SK-N-SH (cell line): Measurements from ENCODE around the gene SLC9A7. TPM values are rescaled to one million over a fixed set of nuclear protein-coding genes. Genes with fewer than 3 reads are reported as not detected.

Source experiments
- CHD2 ChIP-seq: fragments of 150-350 bp; IDR thresholded peaks from 2 replicates; pipeline ENCODE4 v1.6.1; 2018; ENCODE audit warnings: low read length; ENCODE audit not compliant: partially characterized antibody
- EP300 ChIP-seq, 2 experiments: IDR thresholded peaks; 2 replicates each; pipeline versions ENCODE4 v1.4.0 to v1.6.1; 2012; ENCODE audit warnings: borderline replicate concordance in 1 of 2, low read depth in 1 of 2, low read length in 1 of 2
- JUND ChIP-seq: IDR thresholded peaks from 2 replicates; pipeline ENCODE4 v1.4.0; 2012
- NFIC ChIP-seq: IDR thresholded peaks from 2 replicates; pipeline ENCODE4 v1.4.0; 2012; ENCODE audit warnings: borderline replicate concordance
- RAD21 ChIP-seq: IDR thresholded peaks from 2 replicates; pipeline ENCODE4 v1.6.1; 2012; ENCODE audit warnings: mild to moderate bottlenecking, low read length
- RCOR1 ChIP-seq: fragments of 150-350 bp; IDR thresholded peaks from 2 replicates; pipeline ENCODE4 v1.6.1; 2017; ENCODE audit warnings: antibody characterized with exemption, low read length
- RFX5 ChIP-seq: IDR thresholded peaks from 2 replicates; pipeline ENCODE4 v1.6.1; 2012; ENCODE audit warnings: mild to moderate bottlenecking, improper control_type of control experiment, low read length
- RXRA ChIP-seq: IDR thresholded peaks from 2 replicates; pipeline ENCODE4 v1.4.0; 2012; ENCODE audit warnings: low read depth, mild to moderate bottlenecking, borderline replicate concordance
- TCF12 ChIP-seq: IDR thresholded peaks from 2 replicates; pipeline ENCODE4 v1.4.0; 2012
- YY1 ChIP-seq: IDR thresholded peaks from 2 replicates; pipeline ENCODE4 v1.4.0; 2012; ENCODE audit warnings: low read depth, mild to moderate bottlenecking
- polyA plus RNA-seq, 3 experiments: library from polyadenylated mRNA; depleted of rRNA; stranded (reverse); fragments of >200 nt; gene quantifications; 2 replicates each; pipeline ENCODE4 v1.2.3, GENCODE V29; 2012
- TF ChIP-seq, protein P1 (sequence below): IDR thresholded peaks from 2 replicates; pipeline ENCODE4; 2012
- TF ChIP-seq, protein P2 (sequence below): IDR thresholded peaks from 2 replicates; pipeline ENCODE4 v1.4.0; 2012; ENCODE audit warnings: low read depth, borderline replicate concordance
- TF ChIP-seq, protein P3 (sequence below): fragments of 200-600 bp; sonication (generic); IDR thresholded peaks from 2 replicates; pipeline ENCODE4 v1.6.1; 2017; ENCODE audit warnings: antibody characterized with exemption, mild to moderate bottlenecking, moderate library complexity
- TF ChIP-seq, protein P4 (sequence below): fragments of 150-350 bp; IDR thresholded peaks from 2 replicates; pipeline ENCODE4 v1.6.1; 2017; ENCODE audit warnings: antibody characterized with exemption, low read length, low read depth, borderline replicate concordance
- TF ChIP-seq, protein P5 (sequence below): IDR thresholded peaks from 2 replicates; pipeline ENCODE4 v1.6.1; 2012; ENCODE audit warnings: mild to moderate bottlenecking, low read depth, low read length, moderate library complexity

SLC9A7 gene
- polyA plus RNA-seq, 1 of the 3 experiments (the other 2 are of a cell fraction) = 10.5 TPM

DNA sequence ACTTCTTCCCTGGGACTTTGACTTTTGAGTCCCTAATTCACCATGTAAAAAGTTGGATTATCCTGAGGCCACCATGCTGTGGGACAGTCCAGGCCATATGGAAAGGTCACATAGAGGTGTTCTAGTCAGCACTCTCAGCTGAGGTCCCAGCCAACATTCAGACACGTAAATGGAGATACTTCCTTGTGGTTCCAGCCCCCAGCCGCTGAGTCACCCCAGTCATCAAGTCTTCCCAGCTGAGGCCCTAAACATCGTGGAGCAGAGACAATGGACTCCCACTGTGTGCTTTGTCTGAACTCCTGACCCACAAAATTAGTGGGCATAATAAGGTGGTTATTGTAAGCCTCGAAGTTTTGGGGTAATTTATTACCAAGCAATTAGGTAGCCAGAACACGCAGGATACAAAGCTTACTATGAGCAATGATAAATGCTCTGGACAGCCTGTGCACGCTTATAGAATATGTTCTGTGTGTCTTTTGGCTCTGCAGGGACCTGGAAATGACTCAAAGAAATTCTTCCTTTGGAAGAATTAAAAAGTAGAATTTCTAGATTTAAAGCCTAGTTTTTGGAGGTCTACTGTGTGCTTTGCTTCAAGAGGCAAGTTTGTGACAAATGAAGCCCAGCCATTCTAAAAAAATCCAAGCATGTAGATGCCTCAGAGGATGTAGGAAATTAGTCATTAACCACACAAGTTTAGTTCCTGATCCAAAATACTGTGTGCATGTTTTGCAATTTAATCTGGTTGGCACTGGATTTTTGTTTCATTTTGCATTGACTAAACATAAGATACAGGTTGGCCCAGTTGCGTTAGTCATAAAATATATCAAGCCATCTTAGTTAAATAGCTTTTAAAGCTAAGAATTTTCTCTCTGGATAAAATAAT lies 33.2 kb upstream of the SLC9A7 start (continued):
- TF ChIP-seq, protein P1, sequence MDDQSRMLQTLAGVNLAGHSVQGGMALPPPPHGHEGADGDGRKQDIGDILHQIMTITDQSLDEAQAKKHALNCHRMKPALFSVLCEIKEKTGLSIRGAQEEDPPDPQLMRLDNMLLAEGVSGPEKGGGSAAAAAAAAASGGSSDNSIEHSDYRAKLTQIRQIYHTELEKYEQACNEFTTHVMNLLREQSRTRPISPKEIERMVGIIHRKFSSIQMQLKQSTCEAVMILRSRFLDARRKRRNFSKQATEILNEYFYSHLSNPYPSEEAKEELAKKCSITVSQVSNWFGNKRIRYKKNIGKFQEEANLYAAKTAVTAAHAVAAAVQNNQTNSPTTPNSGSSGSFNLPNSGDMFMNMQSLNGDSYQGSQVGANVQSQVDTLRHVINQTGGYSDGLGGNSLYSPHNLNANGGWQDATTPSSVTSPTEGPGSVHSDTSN = peak; percentile 62; the same call in 1 of the 2 replicates
- TF ChIP-seq, protein P2, sequence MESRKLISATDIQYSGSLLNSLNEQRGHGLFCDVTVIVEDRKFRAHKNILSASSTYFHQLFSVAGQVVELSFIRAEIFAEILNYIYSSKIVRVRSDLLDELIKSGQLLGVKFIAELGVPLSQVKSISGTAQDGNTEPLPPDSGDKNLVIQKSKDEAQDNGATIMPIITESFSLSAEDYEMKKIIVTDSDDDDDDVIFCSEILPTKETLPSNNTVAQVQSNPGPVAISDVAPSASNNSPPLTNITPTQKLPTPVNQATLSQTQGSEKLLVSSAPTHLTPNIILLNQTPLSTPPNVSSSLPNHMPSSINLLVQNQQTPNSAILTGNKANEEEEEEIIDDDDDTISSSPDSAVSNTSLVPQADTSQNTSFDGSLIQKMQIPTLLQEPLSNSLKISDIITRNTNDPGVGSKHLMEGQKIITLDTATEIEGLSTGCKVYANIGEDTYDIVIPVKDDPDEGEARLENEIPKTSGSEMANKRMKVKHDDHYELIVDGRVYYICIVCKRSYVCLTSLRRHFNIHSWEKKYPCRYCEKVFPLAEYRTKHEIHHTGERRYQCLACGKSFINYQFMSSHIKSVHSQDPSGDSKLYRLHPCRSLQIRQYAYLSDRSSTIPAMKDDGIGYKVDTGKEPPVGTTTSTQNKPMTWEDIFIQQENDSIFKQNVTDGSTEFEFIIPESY = no peak; the same call in 1 of the 2 replicates
- TF ChIP-seq TCF12 (peak; percentile 83), EP300 (IDR thresholded peaks at IDR 0.05; ENCODE audit: borderline replicate concordance in 1 of 2, low read depth in 1 of 2, low read length in 1 of 2) (peak; percentile 8 to 61; a peak in 3 of 4 replicates), YY1 (0 out of 2 replicates have a peak, but pooled peaks have one; percentile 15), RXRA (peak; percentile 74; the same call in 1 of the 2 replicates), RFX5 (no peak), NFIC (peak; percentile 82), CHD2 (no peak), JUND (peak; percentile 80), RAD21 (no peak), RCOR1 (no peak)
- TF ChIP-seq, protein P3, sequence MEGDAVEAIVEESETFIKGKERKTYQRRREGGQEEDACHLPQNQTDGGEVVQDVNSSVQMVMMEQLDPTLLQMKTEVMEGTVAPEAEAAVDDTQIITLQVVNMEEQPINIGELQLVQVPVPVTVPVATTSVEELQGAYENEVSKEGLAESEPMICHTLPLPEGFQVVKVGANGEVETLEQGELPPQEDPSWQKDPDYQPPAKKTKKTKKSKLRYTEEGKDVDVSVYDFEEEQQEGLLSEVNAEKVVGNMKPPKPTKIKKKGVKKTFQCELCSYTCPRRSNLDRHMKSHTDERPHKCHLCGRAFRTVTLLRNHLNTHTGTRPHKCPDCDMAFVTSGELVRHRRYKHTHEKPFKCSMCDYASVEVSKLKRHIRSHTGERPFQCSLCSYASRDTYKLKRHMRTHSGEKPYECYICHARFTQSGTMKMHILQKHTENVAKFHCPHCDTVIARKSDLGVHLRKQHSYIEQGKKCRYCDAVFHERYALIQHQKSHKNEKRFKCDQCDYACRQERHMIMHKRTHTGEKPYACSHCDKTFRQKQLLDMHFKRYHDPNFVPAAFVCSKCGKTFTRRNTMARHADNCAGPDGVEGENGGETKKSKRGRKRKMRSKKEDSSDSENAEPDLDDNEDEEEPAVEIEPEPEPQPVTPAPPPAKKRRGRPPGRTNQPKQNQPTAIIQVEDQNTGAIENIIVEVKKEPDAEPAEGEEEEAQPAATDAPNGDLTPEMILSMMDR = no peak
- TF ChIP-seq, protein P4, sequence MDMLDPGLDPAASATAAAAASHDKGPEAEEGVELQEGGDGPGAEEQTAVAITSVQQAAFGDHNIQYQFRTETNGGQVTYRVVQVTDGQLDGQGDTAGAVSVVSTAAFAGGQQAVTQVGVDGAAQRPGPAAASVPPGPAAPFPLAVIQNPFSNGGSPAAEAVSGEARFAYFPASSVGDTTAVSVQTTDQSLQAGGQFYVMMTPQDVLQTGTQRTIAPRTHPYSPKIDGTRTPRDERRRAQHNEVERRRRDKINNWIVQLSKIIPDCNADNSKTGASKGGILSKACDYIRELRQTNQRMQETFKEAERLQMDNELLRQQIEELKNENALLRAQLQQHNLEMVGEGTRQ = no peak
- TF ChIP-seq, protein P5, sequence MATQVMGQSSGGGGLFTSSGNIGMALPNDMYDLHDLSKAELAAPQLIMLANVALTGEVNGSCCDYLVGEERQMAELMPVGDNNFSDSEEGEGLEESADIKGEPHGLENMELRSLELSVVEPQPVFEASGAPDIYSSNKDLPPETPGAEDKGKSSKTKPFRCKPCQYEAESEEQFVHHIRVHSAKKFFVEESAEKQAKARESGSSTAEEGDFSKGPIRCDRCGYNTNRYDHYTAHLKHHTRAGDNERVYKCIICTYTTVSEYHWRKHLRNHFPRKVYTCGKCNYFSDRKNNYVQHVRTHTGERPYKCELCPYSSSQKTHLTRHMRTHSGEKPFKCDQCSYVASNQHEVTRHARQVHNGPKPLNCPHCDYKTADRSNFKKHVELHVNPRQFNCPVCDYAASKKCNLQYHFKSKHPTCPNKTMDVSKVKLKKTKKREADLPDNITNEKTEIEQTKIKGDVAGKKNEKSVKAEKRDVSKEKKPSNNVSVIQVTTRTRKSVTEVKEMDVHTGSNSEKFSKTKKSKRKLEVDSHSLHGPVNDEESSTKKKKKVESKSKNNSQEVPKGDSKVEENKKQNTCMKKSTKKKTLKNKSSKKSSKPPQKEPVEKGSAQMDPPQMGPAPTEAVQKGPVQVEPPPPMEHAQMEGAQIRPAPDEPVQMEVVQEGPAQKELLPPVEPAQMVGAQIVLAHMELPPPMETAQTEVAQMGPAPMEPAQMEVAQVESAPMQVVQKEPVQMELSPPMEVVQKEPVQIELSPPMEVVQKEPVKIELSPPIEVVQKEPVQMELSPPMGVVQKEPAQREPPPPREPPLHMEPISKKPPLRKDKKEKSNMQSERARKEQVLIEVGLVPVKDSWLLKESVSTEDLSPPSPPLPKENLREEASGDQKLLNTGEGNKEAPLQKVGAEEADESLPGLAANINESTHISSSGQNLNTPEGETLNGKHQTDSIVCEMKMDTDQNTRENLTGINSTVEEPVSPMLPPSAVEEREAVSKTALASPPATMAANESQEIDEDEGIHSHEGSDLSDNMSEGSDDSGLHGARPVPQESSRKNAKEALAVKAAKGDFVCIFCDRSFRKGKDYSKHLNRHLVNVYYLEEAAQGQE = no peak
